Endothelial cell of umbilical vein (primary cell): ENCODE data around the gene FHOD1. TPM values are rescaled to one million over a fixed set of nuclear protein-coding genes. Genes with fewer than 3 reads are reported as not detected.

ENCODE experiments used
- BruUV-seq: library from RNA; stranded (reverse); fragments of 400-500 nt; replicated peaks from 2 replicates; lab custom pipeline; 2021; lab: Mats Ljungman, UMichigan
- CTCF ChIA-PET: fragments of 300-600, 350-600 bp; sonication (Branson Sonifier 250); formaldehyde crosslinking; loops from one replicate; lab custom pipeline; 2021; ENCODE audit warnings: antibody characterized with exemption, inconsistent platforms; lab: Charles Lee
- POLR2A ChIA-PET: fragments of 300-600, 350-600 bp; sonication (Branson Sonifier 250); formaldehyde crosslinking; loops from one replicate; lab custom pipeline; 2021; ENCODE audit warnings: antibody characterized with exemption, inconsistent platforms; lab: Charles Lee
- DNase-seq: peaks from one replicate; pipeline ENCODE4 v3.0.0-alpha.2; 2011; ENCODE audit warnings: low read depth, low spot score
- FAIRE-seq: peaks from 2 replicates; lab custom pipeline; 2011; peaks lifted over from hg19 to GRCh38; lab: Jason Lieb, UNC
- H2AFZ ChIP-seq: 2 replicates; pipeline ENCODE4 v1.6.0; 2012; ENCODE audit warnings: low read depth, low read length, control low read depth, inconsistent platforms
- H3K27ac ChIP-seq: 2 replicates; pipeline ENCODE4 v1.5.1; 2011; ENCODE audit warnings: low read depth, mild to moderate bottlenecking, control low read depth, low read length, moderate library complexity; ENCODE audit not compliant: insufficient read depth
- H3K27me3 ChIP-seq, 2 experiments: 2 replicates each; pipeline versions ENCODE4 v1.6.0 to v1.6.1; 2011; ENCODE audit warnings: low read length in 2 of 2, mixed read lengths in 1 of 2; ENCODE audit not compliant: control insufficient read depth in 2 of 2, insufficient read depth in 2 of 2
- H3K36me3 ChIP-seq, 2 experiments: 2 replicates in 1 of 2; 3 replicates in 1 of 2; pipeline ENCODE4 v1.5.1; 2011; ENCODE audit warnings: low read length in 2 of 2, mild to moderate bottlenecking in 1 of 2, moderate library complexity in 1 of 2; ENCODE audit not compliant: control insufficient read depth in 2 of 2, insufficient read depth in 2 of 2; ENCODE audit errors: extremely low read depth in 1 of 2
- H3K4me1 ChIP-seq: 3 replicates; pipeline ENCODE4 v1.5.1; 2011; ENCODE audit warnings: mild to moderate bottlenecking, low read length; ENCODE audit not compliant: control insufficient read depth, insufficient read depth; ENCODE audit errors: extremely low read depth
- H3K4me2 ChIP-seq: 2 replicates; pipeline ENCODE4 v1.6.1; 2011; ENCODE audit warnings: low read length, control low read depth, mixed read lengths; ENCODE audit not compliant: insufficient read depth
- H3K4me3 ChIP-seq, 3 experiments: fragments of 200-600 bp in 1 of 3; sonication (generic), shearing (Covaris generic) in 1 of 3; replicated peaks in 1 of 3; 2 replicates each; pipeline ENCODE4 v1.5.1; 2011 to 2016; ENCODE audit warnings: control low read depth in 3 of 3, low read length in 3 of 3, mild to moderate bottlenecking in 2 of 3, inconsistent platforms in 1 of 3, low read depth in 1 of 3, moderate library complexity in 1 of 3; ENCODE audit not compliant: insufficient read depth in 1 of 3
- H3K79me2 ChIP-seq: 2 replicates; pipeline ENCODE4 v1.6.0; 2012; ENCODE audit warnings: low read length, inconsistent platforms; ENCODE audit not compliant: control insufficient read depth, insufficient read depth
- H3K9ac ChIP-seq: replicated peaks from 2 replicates; pipeline ENCODE3; 2011; ENCODE audit warnings: low read length, control low read depth; ENCODE audit not compliant: insufficient read depth; ENCODE audit errors: extremely low read depth
- H3K9me1 ChIP-seq: replicated peaks from 3 replicates; pipeline ENCODE4 v1.6.0; 2011; ENCODE audit warnings: mild to moderate bottlenecking, low read length; ENCODE audit not compliant: control insufficient read depth, insufficient read depth; ENCODE audit errors: extremely low read depth
- H3K9me3 ChIP-seq: replicated peaks from 2 replicates; pipeline ENCODE4 v1.5.1; 2012; ENCODE audit warnings: low read length, inconsistent platforms; ENCODE audit not compliant: control insufficient read depth, insufficient read depth
- H4K20me1 ChIP-seq: replicated peaks from 2 replicates; pipeline ENCODE3; 2011; ENCODE audit warnings: mild to moderate bottlenecking, low read length; ENCODE audit not compliant: control insufficient read depth, insufficient read depth; ENCODE audit errors: extremely low read depth
- EZH2 ChIP-seq: IDR thresholded peaks from 2 replicates; pipeline ENCODE4 v1.6.1; 2012; ENCODE audit warnings: borderline replicate concordance, low read depth, mild to moderate bottlenecking, moderate library complexity, low read length, inconsistent platforms; ENCODE audit not compliant: severe bottlenecking
- FOS ChIP-seq: IDR thresholded peaks from 2 replicates; pipeline ENCODE4 v1.6.1; 2011; ENCODE audit warnings: mild to moderate bottlenecking, low read length, moderate library complexity, borderline replicate concordance; ENCODE audit not compliant: insufficient read depth
- GATA2 ChIP-seq: IDR thresholded peaks from 2 replicates; pipeline ENCODE4 v1.7.0; 2011; ENCODE audit warnings: low read depth, mild to moderate bottlenecking, moderate library complexity, mixed read lengths, low read length; ENCODE audit not compliant: insufficient read length, insufficient read depth
- JUN ChIP-seq: IDR thresholded peaks from 2 replicates; pipeline ENCODE4 v1.6.1; 2011; ENCODE audit warnings: borderline replicate concordance, low read depth; ENCODE audit not compliant: insufficient read length, insufficient read depth
- MYC ChIP-seq: IDR thresholded peaks from one replicate; pipeline ENCODE4 v1.6.1; 2011; ENCODE audit warnings: mild to moderate bottlenecking, low read depth, low read length
- POLR2A ChIP-seq: IDR thresholded peaks from 2 replicates; pipeline ENCODE4 v1.6.1; 2012; ENCODE audit warnings: low read depth, mild to moderate bottlenecking, control low read depth, low read length
- POLR2AphosphoS5 ChIP-seq: IDR thresholded peaks from 2 replicates; pipeline ENCODE4 v1.6.1; 2012; ENCODE audit warnings: low read depth, mild to moderate bottlenecking, control low read depth, low read length, moderate library complexity; ENCODE audit not compliant: insufficient read depth
- dilution Hi-C: fragments of 300-500 bp; cut with MboI; formaldehyde crosslinking; loops from one replicate; pipeline ENCODE4 v1.15.0; 2019; ENCODE audit warnings: low sequenced_read_pairs; ENCODE audit not compliant: extremely low pct_ligation_motif_present
- intact Hi-C: fragments of 100-400 bp; cut with micrococcal nuclease; formaldehyde crosslinking; loops from one replicate; pipeline ENCODE4 v1.10.0; 2022
- polyA plus RNA-seq, 4 experiments: library from polyadenylated mRNA; depleted of rRNA in 3 of 4; stranded (reverse) in 3 of 4; unstranded in 1 of 4; fragments of >200 nt; gene quantifications; 2 replicates each; pipeline versions ENCODE4 v1.2.1 to v1.2.3, GENCODE V29; 2011 to 2012; ENCODE audit warnings: missing spikeins in 1 of 4
- total RNA-seq: library from RNA; stranded (reverse); gene quantifications from 2 replicates; pipeline ENCODE4 v1.2.3, GENCODE V29; 2021
- TF ChIP-seq, protein P1 (sequence below), 2 donors: IDR thresholded peaks; 1 replicate in 1 of 2; 2 replicates in 1 of 2; pipeline ENCODE4 v1.5.1; 2011; ENCODE audit warnings: low read length in 2 of 2, mild to moderate bottlenecking in 2 of 2, moderate library complexity in 2 of 2, control low read depth in 1 of 2, inconsistent platforms in 1 of 2, low read depth in 1 of 2; ENCODE audit not compliant: insufficient read depth in 1 of 2; ENCODE audit errors: extremely low read depth in 1 of 2
- TF ChIP-seq, protein P2 (sequence below): IDR thresholded peaks from 2 replicates; pipeline ENCODE4 v1.6.1; 2011; ENCODE audit not compliant: insufficient read depth, insufficient read length

Gene FHOD1
- total and polyA plus RNA-seq, 2 donors (not counting 3 experiments of a cell fraction or from before 2014, with no cell fraction given), result 63.6 to 124 TPM

DNA sequence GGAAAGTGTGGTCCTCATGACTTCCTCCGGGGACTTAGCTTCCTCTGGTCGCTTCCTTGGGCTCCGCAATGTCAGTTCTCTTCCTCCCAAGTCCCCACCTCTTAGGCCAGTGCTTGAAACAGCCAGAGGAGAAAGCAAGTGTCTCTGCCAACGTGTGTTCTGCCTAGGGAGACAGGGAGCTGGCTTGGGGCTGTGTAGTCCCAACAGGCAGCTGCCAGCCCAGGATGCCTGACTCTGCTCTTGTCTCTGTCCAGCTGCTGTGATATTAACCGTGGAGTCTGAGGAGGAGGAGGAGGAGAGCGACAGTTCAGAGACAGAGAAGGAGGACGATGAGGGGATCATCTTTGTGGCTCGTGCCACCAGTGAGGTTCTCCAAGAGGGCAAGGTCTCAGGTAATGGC is 18.6 kb upstream of the FHOD1 start:
- Histone ChIP-seq H3K27me3 (no peaks in the 10 kb centered on the region), H3K4me1 (peaks cover 23% of the 10 kb centered on the region), H2AFZ (no peak overlapping the region), H3K9ac (no peak overlapping the region), H3K27ac (no peak overlapping the region), H4K20me1 (no peaks in the 10 kb centered on the region), H3K79me2 (no peaks in the 10 kb centered on the region), H3K9me3 (no peaks in the 10 kb centered on the region), H3K4me3 (no peak overlapping the region), H3K36me3 (no peaks in the 10 kb centered on the region), H3K9me1 (no peaks in the 10 kb centered on the region), H3K4me2 (no peak overlapping the region)
- TF ChIP-seq EZH2 (no peak), POLR2AphosphoS5 (no peak), GATA2 (no peak), JUN (no peak), FOS (no peak), POLR2A (no peak), MYC (no peak)
- TF ChIP-seq, protein P1, sequence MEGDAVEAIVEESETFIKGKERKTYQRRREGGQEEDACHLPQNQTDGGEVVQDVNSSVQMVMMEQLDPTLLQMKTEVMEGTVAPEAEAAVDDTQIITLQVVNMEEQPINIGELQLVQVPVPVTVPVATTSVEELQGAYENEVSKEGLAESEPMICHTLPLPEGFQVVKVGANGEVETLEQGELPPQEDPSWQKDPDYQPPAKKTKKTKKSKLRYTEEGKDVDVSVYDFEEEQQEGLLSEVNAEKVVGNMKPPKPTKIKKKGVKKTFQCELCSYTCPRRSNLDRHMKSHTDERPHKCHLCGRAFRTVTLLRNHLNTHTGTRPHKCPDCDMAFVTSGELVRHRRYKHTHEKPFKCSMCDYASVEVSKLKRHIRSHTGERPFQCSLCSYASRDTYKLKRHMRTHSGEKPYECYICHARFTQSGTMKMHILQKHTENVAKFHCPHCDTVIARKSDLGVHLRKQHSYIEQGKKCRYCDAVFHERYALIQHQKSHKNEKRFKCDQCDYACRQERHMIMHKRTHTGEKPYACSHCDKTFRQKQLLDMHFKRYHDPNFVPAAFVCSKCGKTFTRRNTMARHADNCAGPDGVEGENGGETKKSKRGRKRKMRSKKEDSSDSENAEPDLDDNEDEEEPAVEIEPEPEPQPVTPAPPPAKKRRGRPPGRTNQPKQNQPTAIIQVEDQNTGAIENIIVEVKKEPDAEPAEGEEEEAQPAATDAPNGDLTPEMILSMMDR (IDR thresholded peaks at IDR 0.05; ENCODE audit: extremely low read depth in 1 of 2, insufficient read depth in 1 of 2, low read depth in 1 of 2, low read length in 2 of 2), result no peak
- TF ChIP-seq, protein P2, sequence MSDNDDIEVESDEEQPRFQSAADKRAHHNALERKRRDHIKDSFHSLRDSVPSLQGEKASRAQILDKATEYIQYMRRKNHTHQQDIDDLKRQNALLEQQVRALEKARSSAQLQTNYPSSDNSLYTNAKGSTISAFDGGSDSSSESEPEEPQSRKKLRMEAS, result no peak
- POLR2A ChIA-PET, result interaction anchor here (0.6 kb wide), 1 partner anchor 212 kb away, joined by 3 read pairs; no protein-coding TSS in a partner anchor
- CTCF ChIA-PET, result interaction anchor here (0.8 to 2.6 kb wide), 4 partner anchors 18 to 73 kb away, joined by 3 to 10 read pairs (median 5); partner anchors contain the start of genes KCTD19 and LRRC36
- dilution Hi-C loops, result no loop called here
- intact Hi-C loops, result no loop called here
- no peak for DNase-seq
- BruUV-seq, result no TSS peak
- no peak for FAIRE-seq
